GM19099 (cell line): ENCODE results near the gene MAN1B1.

Source experiments
- POLR2A ChIP-seq: IDR thresholded peaks from 3 replicates; pipeline ENCODE4 v1.6.1; 2011; ENCODE audit warnings: low read depth; ENCODE audit not compliant: insufficient read length; ENCODE audit errors: extremely low read depth

Gene MAN1B1

DNA sequence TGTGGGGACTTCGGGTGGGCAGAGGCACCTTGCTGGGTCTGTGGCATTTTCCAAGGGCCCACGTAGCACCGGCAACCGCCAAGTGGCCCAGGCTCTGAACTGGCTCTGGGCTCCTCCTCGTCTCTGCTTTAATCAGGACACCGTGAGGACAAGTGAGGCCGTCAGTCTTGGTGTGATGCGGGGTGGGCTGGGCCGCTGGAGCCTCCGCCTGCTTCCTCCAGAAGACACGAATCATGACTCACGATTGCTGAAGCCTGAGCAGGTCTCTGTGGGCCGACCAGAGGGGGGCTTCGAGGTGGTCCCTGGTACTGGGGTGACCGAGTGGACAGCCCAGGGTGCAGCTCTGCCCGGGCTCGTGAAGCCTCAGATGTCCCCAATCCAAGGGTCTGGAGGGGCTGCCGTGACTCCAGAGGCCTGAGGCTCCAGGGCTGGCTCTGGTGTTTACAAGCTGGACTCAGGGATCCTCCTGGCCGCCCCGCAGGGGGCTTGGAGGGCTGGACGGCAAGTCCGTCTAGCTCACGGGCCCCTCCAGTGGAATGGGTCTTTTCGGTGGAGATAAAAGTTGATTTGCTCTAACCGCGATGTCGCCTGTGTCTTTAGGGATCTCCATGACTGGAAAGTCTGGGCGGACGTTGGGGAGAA, 21.9 kb downstream of the MAN1B1 start:
- no peak for TF ChIP-seq POLR2A

GRCh38 chr9:137109250-137110146, 22.7 kb downstream of the MAN1B1 start:
- no peak for TF ChIP-seq POLR2A

DNA sequence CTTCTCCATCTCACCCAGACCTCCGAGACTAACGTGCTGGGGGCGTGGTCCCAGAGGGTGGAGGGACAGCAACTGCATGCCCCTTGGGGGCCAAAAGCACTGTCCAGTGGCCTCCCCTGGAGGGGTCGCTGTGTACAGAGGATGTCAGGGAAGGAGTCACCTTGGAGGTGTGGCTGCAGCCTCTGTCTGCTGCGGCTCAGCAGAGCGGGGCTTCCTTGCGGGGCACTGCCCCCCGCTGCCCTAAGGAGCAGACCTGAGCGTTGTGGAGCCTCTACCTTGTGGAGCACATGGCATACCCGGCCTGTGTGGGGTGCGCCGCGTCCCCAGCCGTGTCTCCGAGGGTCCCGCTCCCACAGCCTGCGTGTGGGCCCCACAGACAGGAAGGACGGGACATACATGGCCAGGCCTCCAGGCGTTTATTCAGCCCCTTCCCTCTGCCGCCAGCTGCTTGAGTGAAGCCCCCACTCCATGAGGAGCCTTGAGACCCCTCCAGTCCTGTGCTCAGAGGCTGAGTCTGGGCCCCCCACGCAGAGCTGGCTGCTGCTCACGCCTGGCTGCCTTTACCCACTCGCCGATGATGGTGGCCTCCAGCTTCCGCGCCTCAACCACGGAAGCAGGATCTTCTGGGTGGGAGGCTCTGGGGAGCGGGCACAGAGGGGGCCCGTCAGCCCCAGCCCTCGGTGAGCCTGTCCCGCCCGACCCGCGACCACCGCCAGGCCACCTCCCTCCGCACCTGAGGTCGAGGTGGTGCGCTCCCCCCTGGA, 23.5 kb downstream of the MAN1B1 start:
- no peak for TF ChIP-seq POLR2A

GRCh38 chr9:137110911-137111787, 24.4 kb downstream of the MAN1B1 start:
- no peak for TF ChIP-seq POLR2A

- no peak for TF ChIP-seq POLR2A
These were observed 25.2 kb downstream of the MAN1B1 start for GRCh38 chr9:137111788-137112563.

DNA sequence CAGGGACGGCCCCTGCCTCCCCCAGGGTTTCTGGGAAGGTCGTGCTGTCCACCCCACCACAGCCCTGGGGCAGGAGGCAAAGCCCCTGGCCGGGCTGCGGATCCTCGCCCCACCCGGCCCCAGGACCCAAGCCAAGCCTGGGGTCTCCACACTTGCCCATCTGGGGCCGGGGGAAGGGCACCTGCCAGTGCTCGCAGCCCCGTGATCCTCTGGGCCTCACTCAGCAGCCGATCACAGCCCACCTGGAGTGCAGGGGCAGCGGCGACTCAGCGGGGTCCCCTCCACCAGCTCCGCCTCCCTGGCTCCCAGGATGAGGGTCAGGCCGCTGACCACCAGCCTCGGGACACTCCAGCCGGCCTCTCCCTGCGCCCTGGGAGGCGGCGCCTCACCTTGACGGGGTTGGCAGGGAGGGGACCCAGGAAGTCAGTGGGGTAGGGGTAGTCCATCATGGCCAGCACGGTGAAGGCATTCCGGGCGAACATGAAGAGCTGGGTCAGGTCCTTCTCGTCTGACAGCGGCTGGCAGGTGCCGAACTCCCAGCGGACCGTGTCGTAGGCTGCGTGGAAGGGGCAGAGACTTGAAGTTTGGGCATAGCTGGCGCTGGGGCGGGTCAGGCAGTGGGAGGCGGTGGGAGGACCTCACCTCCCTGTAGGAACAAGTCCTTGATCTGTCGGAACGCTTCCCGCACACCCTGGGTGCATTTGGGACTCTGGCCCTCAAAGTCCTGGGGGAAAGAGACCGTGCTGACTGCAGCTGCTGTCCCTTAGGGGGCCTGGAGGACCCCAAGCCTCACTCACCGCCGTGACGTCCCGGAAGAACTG, 26.0 kb downstream of the MAN1B1 start:
- no peak for TF ChIP-seq POLR2A

DNA sequence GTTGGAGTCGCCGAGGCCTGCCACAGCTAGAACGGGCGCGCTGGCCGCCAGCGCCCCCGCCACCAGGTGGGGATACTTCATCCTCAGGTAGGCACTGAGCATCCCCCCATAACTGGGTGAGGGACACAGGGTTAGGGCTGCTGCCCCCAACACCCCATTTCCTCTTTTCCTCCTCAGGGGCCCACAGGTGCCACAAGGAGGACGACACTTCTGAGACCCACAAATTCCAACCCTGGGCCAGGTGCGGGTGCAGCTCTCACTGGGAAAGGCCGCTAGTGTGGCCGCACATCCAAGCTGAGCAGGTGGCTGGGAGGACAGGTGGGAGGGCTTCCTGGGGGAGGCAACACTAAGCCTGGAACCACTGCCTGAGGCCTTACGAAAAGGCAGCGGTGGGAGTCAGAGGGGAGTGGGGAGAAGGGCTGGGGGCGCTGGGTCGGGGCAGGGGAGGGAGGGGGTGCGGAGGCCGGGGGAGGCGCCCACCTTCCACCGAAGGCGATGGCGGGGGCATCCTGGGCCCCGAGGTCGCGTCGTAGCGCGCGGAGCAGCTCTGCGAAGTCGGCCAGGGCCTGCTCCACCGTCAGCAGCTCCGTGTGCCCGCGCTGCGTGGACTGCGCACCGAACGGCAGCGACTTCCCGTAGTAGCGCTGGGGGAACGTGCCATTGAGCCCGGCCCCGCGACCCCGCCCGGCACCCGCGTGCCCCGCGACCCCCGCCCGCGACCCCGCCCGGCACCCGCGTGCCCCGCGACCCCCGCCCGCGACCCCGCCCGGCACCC, 26.8 kb downstream of the MAN1B1 start:
- no peak for TF ChIP-seq POLR2A

DNA sequence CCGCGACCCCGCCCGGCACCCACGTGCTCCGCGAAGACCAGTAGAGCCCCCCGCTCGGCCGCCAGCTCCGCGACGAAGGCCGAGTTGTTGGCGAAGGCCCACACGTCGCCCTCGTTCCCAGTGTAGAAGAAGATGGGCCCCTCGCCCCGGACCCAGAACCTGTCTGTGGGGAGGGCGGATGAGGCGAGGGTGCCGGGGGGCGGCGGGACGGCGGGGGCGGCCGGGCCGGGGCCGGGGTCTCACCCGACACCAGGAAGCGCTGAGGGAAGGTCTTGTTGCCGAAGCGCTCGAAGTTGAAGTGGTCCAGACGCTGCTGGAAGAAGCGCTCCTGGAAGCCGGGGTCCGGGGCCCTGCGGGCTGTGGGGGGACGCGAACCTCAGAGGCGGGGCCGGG, 27.4 kb downstream of the MAN1B1 start:
- TF ChIP-seq POLR2A: no peak

GRCh38 chr9:137114613-137115393, 28.0 kb downstream of the MAN1B1 start, which contains the start of gene DPP7:
TSS of gene DPP7 (minus strand) at chr9:137114733. CDS start at chr9:137114713, 20 bp downstream.
- TF ChIP-seq POLR2A: peak; percentile 80

- TF ChIP-seq POLR2A: no peak
These were observed 28.7 kb downstream of the MAN1B1 start for GRCh38 chr9:137115394-137116026.

GRCh38 chr9:137116027-137116507, 29.3 kb downstream of the MAN1B1 start:
- no peak for TF ChIP-seq POLR2A
